K562 (cell line): Measurements from ENCODE around the gene MFSD12. TPM values are rescaled to one million over a fixed set of nuclear protein-coding genes. Genes with fewer than 3 reads are reported as not detected.

ENCODE experiments used
- ATAC-seq: fragments of 200-7000 bp; cut with Tn5 transposase; 3 replicates; pipeline ENCODE4 v1.9.1; 2020; ENCODE audit warnings: moderate library complexity
- BruUV-seq: library from RNA; stranded (reverse); fragments of 400-500 nt; replicated peaks from 2 replicates; lab custom pipeline; 2021; lab: Mats Ljungman, UMichigan
- CTCF ChIA-PET: fragments of 300-600 bp; formaldehyde crosslinking; extraction: SDS; loops from one replicate; lab custom pipeline; 2021; ENCODE audit warnings: low intra/inter-chr PET ratio; lab: Yijun Ruan, JAX
- POLR2A ChIA-PET: fragments of 300-600, 350-650 bp; sonication (Branson Sonifier 250); formaldehyde crosslinking; extraction: SDS; loops from one replicate; lab custom pipeline; 2021; ENCODE audit warnings: antibody characterized with exemption, inconsistent platforms; lab: Yijun Ruan, JAX
- DNase-seq, 4 experiments: peaks; one replicate each; pipeline versions ENCODE4 v3.0.0 to v3.0.0-alpha.2; 2011 to 2018; ENCODE audit warnings: low spot score in 3 of 4, mixed read lengths in 3 of 4; ENCODE audit errors: extremely low read depth in 1 of 4
- FAIRE-seq: peaks from 2 replicates; lab custom pipeline; 2011; peaks lifted over from hg19 to GRCh38; lab: Jason Lieb, UNC
- H2AFZ ChIP-seq: 2 replicates; pipeline ENCODE4 v1.6.0; 2011; ENCODE audit warnings: low read depth, low read length, control low read depth, inconsistent platforms
- H3K27ac ChIP-seq: fragments of 200-600 bp; 3 replicates; pipeline ENCODE4 v1.8.0; 2011; ENCODE audit warnings: low read depth, mild to moderate bottlenecking, control low read depth, inconsistent platforms, low read length, moderate library complexity, mixed read lengths; ENCODE audit errors: extremely low read depth
- H3K27me3 ChIP-seq, 2 experiments: fragments of 300-600 bp in 1 of 2; 2 replicates in 1 of 2; 3 replicates in 1 of 2; pipeline versions ENCODE4 v1.6.0 to v1.8.0; 2011; ENCODE audit warnings: inconsistent platforms in 2 of 2, low read length in 2 of 2, mild to moderate bottlenecking in 1 of 2, mixed read lengths in 1 of 2, moderate library complexity in 1 of 2; ENCODE audit not compliant: control insufficient read depth in 2 of 2, insufficient read depth in 2 of 2
- H3K36me3 ChIP-seq: fragments of 300-600 bp; 3 replicates; pipeline ENCODE4 v1.8.0; 2011; ENCODE audit warnings: mild to moderate bottlenecking, low read length, inconsistent platforms; ENCODE audit not compliant: control insufficient read depth, insufficient read depth
- H3K4me1 ChIP-seq, 2 experiments: fragments of 200-600 bp in 1 of 2; replicated peaks in 1 of 2; 2 replicates in 1 of 2; 3 replicates in 1 of 2; pipeline versions ENCODE4 v1.5.1 to v1.8.0; 2011; ENCODE audit warnings: inconsistent platforms in 2 of 2, low read length in 2 of 2, mild to moderate bottlenecking in 1 of 2, mixed read lengths in 1 of 2, moderate library complexity in 1 of 2; ENCODE audit not compliant: control insufficient read depth in 2 of 2, insufficient read depth in 2 of 2
- H3K4me2 ChIP-seq: 2 replicates; pipeline ENCODE4 v1.6.1; 2011; ENCODE audit warnings: low read length, control low read depth, inconsistent platforms, mixed read lengths; ENCODE audit not compliant: insufficient read depth
- H3K4me3 ChIP-seq: fragments of 200-600 bp; sonication (generic), shearing (Covaris generic); 2 replicates; pipeline ENCODE4 v1.5.1; 2016; ENCODE audit warnings: control low read depth, inconsistent platforms
- H3K79me2 ChIP-seq: fragments of 200-600 bp; 3 replicates; pipeline ENCODE4 v1.8.0; 2011; ENCODE audit warnings: low read length, inconsistent platforms; ENCODE audit not compliant: control insufficient read depth, insufficient read depth
- H3K9ac ChIP-seq, 2 experiments: 2 replicates each; pipeline versions ENCODE4 v1.6.0 to v1.6.1; 2011; ENCODE audit warnings: low read depth in 2 of 2, low read length in 2 of 2, control low read depth in 1 of 2, inconsistent platforms in 1 of 2, mild to moderate bottlenecking in 1 of 2, mixed read lengths in 1 of 2; ENCODE audit not compliant: insufficient read depth in 1 of 2
- H3K9me1 ChIP-seq: one replicate; pipeline ENCODE4 v1.6.0; 2011; ENCODE audit warnings: inconsistent platforms, mild to moderate bottlenecking, low read length, moderate library complexity; ENCODE audit not compliant: control insufficient read depth, insufficient read depth
- H3K9me3 ChIP-seq: replicated peaks from 2 replicates; pipeline ENCODE4 v1.5.1; 2011; ENCODE audit warnings: low read depth, low read length, inconsistent platforms; ENCODE audit not compliant: control insufficient read depth, insufficient read depth
- H4K20me1 ChIP-seq: replicated peaks from 2 replicates; pipeline ENCODE4 v1.6.1; 2011; ENCODE audit warnings: low read length, inconsistent platforms, mixed read lengths; ENCODE audit not compliant: control insufficient read depth, insufficient read depth
- ADNP ChIP-seq: fragments of 200-800 bp; sonication (Bioruptor generic); IDR thresholded peaks from 2 replicates; pipeline ENCODE4 v1.6.1; 2016; ENCODE audit warnings: missing genetic modification characterization, missing compliant biosample characterization
- ASH1L ChIP-seq: fragments of 450-650 bp; IDR thresholded peaks from 2 replicates; pipeline ENCODE4 v1.6.1; 2018; ENCODE audit warnings: borderline replicate concordance, mild to moderate bottlenecking, low read depth; ENCODE audit not compliant: partially characterized antibody
- EHMT2 ChIP-seq: fragments of 450-650 bp; IDR thresholded peaks from 2 replicates; pipeline ENCODE4 v1.6.1; 2018; ENCODE audit warnings: antibody characterized with exemption
- JUND ChIP-seq, 2 experiments: IDR thresholded peaks; 2 replicates in 1 of 2; 3 replicates in 1 of 2; pipeline ENCODE4 v1.6.1; 2011; ENCODE audit warnings: borderline replicate concordance in 2 of 2, low read depth in 2 of 2, low read length in 2 of 2, improper control_type of control experiment in 1 of 2, missing biosample characterization in 1 of 2, missing genetic modification characterization in 1 of 2, missing genetic modification reagents in 1 of 2
- KAT2B ChIP-seq: IDR thresholded peaks from one replicate; pipeline ENCODE4 v1.6.1; 2012; ENCODE audit warnings: low read depth, mild to moderate bottlenecking, control low read depth, inconsistent platforms, low read length, moderate library complexity
- KDM4B ChIP-seq, 2 experiments: fragments of 450-650 bp in 1 of 2; sonication (generic) in 1 of 2; IDR thresholded peaks; 2 replicates each; pipeline ENCODE4 v1.6.1; 2016 to 2017; ENCODE audit warnings: borderline replicate concordance in 2 of 2, antibody characterized with exemption in 1 of 2, low read depth in 1 of 2, mild to moderate bottlenecking in 1 of 2
- ZNF444 ChIP-seq: fragments of 250-450 bp; sonication (Bioruptor Pico); IDR thresholded peaks from 2 replicates; pipeline ENCODE4 v1.4.0; 2020; ENCODE audit warnings: mild to moderate bottlenecking, moderate library complexity
- WGBS: fragments of 100-300 bp; shearing (Covaris generic); methylation state at CpG from one replicate; pipeline ENCODE4 v1.1.6; 2016; ENCODE audit warnings: low coverage, mixed read lengths; ENCODE audit not compliant: insufficient coverage; ENCODE audit errors: missing lambda C conversion rate; 5-methylcytosine and 5-hydroxymethylcytosine counted together
- in situ Hi-C: fragments of 300-500 bp; cut with MboI; formaldehyde crosslinking; loops from 4 replicates; pipeline ENCODE4 v1.15.0; 2018; ENCODE audit warnings: inconsistent platforms, mixed read lengths
- intact Hi-C: fragments of 100-400 bp; cut with micrococcal nuclease; formaldehyde crosslinking; loops from 2 replicates; pipeline ENCODE4 v1.14.2; 2022
- polyA plus RNA-seq, 8 experiments: library from polyadenylated mRNA; depleted of rRNA in 4 of 8; stranded (reverse) in 5 of 8; unstranded in 3 of 8; fragments of >200 nt; fragmentation: Nextera tagmentation in 2 of 8; fragmentation: Illumina TruSeq in 1 of 8; extraction: Ambion mirVana in 2 of 8; extraction: Trizol in 1 of 8; gene quantifications; 2 replicates each; pipeline versions ENCODE4 v1.2.1 to v1.2.3, GENCODE V29; 2011 to 2014; ENCODE audit warnings: inconsistent platforms in 1 of 8, missing spikeins in 1 of 8
- total RNA-seq, 7 experiments: library from RNA; depleted of rRNA in 6 of 7; stranded (reverse); fragments of >200 nt in 6 of 7; fragmentation: Illumina TruSeq in 2 of 7; extraction: Trizol in 2 of 7; gene quantifications; 2 replicates each; pipeline versions ENCODE4 v1.2.1 to v1.2.3, GENCODE V29; 2011 to 2021; ENCODE audit warnings: low replicate concordance in 1 of 7
- TF ChIP-seq, protein P1 (sequence below): IDR thresholded peaks from 2 replicates; pipeline ENCODE4 v1.6.1; 2011; ENCODE audit warnings: borderline replicate concordance, low read depth, mild to moderate bottlenecking, moderate library complexity, low read length; ENCODE audit not compliant: insufficient read depth, poor library complexity, severe bottlenecking
- TF ChIP-seq, protein P2 (sequence below): fragments of 450-650 bp; formaldehyde crosslinking; IDR thresholded peaks from 2 replicates; pipeline ENCODE4 v1.4.0; 2020; ENCODE audit warnings: mild to moderate bottlenecking, moderate library complexity
- TF ChIP-seq, protein P3 (sequence below): sonication (generic); IDR thresholded peaks from 2 replicates; pipeline ENCODE4 v1.6.1; 2016

The MFSD12 gene
- total and polyA plus RNA-seq, 9 of the 15 experiments (the other 6 are each of a cell fraction or from before 2014, with no cell fraction given), result 0.69 to 112 (median 31.8) TPM

DNA sequence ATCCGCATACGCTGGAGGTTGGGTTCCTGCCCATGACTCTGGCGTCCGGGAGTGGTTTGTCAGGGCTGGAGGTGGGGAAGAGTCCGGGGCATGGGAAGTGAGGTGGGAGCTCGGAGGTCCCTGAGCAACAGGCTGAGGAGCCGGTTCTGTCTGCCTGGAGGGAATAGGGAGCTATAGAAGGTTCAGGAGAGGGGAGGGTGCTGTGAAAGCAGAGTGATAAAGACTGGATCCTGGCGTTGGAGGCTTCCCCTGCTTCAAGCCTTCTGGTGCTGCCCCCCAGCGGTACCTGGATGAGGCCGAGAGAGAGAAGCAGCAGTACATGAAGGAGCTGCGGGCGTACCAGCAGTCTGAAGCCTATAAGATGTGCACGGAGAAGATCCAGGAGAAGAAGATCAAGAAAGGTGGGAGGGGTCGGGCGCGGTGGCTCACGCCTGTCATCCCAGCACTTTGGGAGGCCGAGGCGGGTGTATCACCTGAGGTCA lies 17.9 kb upstream of the MFSD12 start:
- H3K4me1 ChIP-seq, result peaks cover 32 to 80% of the 10 kb centered on the region in 2 experiments
- CTCF ChIA-PET, result no interaction called here
- no peaks in the 10 kb centered on the region for H3K9me3 ChIP-seq
- H3K9ac ChIP-seq, result peak overlapping the region in 1 of 2 experiments; percentile 33; a peak in 1 of 4 replicates
- intact Hi-C loops (no loop called here), in situ Hi-C loops (no loop called here)
- 69% methylated on average over 9 of the region's 19 CpGs for WGBS
- BruUV-seq, result no TSS peak
- no peak overlapping the region for H2AFZ ChIP-seq
- no peak for ATAC-seq
- POLR2A ChIA-PET, result interaction anchor here (0.5 to 2.1 kb wide), 6 partner anchors 8 to 260 kb away, joined by 3 to 11 read pairs (median 3); no protein-coding TSS in a partner anchor
- DNase-seq, result peak in 1 of 4 experiments; percentile 72
- peaks cover 3% of the 10 kb centered on the region; the same call in 1 of the 2 replicates for H4K20me1 ChIP-seq
- H3K4me2 ChIP-seq, result no peak overlapping the region
- no peak overlapping the region for H3K4me3 ChIP-seq
- peaks cover 5% of the 10 kb centered on the region for H3K9me1 ChIP-seq
- peak; percentile 57 for FAIRE-seq
- H3K36me3 ChIP-seq, result peaks cover 44% of the 10 kb centered on the region
- peaks cover 20% of the 10 kb centered on the region for H3K79me2 ChIP-seq
- H3K27me3 ChIP-seq, result no peaks in the 10 kb centered on the region
- H3K27ac ChIP-seq, result no peak overlapping the region
- TF ChIP-seq EHMT2, result no peak
- 0 out of 2 replicates have a peak, but pooled peaks have one; percentile 42 for TF ChIP-seq ADNP (tag)
- TF ChIP-seq KDM4B (IDR thresholded peaks at IDR 0.05; ENCODE audit: borderline replicate concordance in 2 of 2, low read depth in 1 of 2), result no peak
- TF ChIP-seq, protein P1, sequence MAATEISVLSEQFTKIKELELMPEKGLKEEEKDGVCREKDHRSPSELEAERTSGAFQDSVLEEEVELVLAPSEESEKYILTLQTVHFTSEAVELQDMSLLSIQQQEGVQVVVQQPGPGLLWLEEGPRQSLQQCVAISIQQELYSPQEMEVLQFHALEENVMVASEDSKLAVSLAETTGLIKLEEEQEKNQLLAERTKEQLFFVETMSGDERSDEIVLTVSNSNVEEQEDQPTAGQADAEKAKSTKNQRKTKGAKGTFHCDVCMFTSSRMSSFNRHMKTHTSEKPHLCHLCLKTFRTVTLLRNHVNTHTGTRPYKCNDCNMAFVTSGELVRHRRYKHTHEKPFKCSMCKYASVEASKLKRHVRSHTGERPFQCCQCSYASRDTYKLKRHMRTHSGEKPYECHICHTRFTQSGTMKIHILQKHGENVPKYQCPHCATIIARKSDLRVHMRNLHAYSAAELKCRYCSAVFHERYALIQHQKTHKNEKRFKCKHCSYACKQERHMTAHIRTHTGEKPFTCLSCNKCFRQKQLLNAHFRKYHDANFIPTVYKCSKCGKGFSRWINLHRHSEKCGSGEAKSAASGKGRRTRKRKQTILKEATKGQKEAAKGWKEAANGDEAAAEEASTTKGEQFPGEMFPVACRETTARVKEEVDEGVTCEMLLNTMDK, result peak; percentile 34
- TF ChIP-seq KAT2B, result no peak
- TF ChIP-seq JUND (IDR thresholded peaks at IDR 0.05; ENCODE audit: borderline replicate concordance, low read depth, low read length), result no peak
- TF ChIP-seq JUND (tag; IDR thresholded peaks at IDR 0.05; ENCODE audit: borderline replicate concordance, low read depth, low read length), result no peak
- TF ChIP-seq, protein P2, sequence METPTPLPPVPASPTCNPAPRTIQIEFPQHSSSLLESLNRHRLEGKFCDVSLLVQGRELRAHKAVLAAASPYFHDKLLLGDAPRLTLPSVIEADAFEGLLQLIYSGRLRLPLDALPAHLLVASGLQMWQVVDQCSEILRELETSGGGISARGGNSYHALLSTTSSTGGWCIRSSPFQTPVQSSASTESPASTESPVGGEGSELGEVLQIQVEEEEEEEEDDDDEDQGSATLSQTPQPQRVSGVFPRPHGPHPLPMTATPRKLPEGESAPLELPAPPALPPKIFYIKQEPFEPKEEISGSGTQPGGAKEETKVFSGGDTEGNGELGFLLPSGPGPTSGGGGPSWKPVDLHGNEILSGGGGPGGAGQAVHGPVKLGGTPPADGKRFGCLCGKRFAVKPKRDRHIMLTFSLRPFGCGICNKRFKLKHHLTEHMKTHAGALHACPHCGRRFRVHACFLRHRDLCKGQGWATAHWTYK (CRISPR knock-in tag), result no peak
- no peak for TF ChIP-seq ASH1L
- TF ChIP-seq, protein P3, sequence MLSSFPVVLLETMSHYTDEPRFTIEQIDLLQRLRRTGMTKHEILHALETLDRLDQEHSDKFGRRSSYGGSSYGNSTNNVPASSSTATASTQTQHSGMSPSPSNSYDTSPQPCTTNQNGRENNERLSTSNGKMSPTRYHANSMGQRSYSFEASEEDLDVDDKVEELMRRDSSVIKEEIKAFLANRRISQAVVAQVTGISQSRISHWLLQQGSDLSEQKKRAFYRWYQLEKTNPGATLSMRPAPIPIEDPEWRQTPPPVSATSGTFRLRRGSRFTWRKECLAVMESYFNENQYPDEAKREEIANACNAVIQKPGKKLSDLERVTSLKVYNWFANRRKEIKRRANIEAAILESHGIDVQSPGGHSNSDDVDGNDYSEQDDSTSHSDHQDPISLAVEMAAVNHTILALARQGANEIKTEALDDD, result no peak
- no peak for TF ChIP-seq ZNF444 (CRISPR knock-in tag)
